Panc1 (cell line): ENCODE results near the gene NPY4R2. TPM values are rescaled to one million over a fixed set of nuclear protein-coding genes. Genes with fewer than 3 reads are reported as not detected.
"Not testable (repeated sequence)": the region's sequence is repeated elsewhere in the genome, so short reads cannot be mapped to it uniquely, and the experiment has no call there.

Experiments
- ATAC-seq: fragments of 200-7000 bp; cut with Tn5 transposase; 2 replicates; pipeline ENCODE4 v1.9.1; 2020; ENCODE audit warnings: mild to moderate bottlenecking, moderate library complexity
- BruUV-seq: library from RNA; stranded (reverse); fragments of 400-500 nt; replicated peaks from 2 replicates; lab custom pipeline; 2021; lab: Mats Ljungman, UMichigan
- CTCF ChIA-PET: fragments of 300-600 bp; sonication (Branson Sonifier 250); formaldehyde crosslinking; loops from one replicate; lab custom pipeline; 2022; ENCODE audit warnings: antibody characterized with exemption; lab: Charles Lee
- POLR2A ChIA-PET: fragments of 300-600 bp; sonication (Branson Sonifier 250); formaldehyde crosslinking; loops from one replicate; lab custom pipeline; 2022; ENCODE audit warnings: antibody characterized with exemption; lab: Charles Lee
- DNase-seq: peaks from one replicate; pipeline ENCODE4 v3.0.0-alpha.2; 2010; ENCODE audit warnings: low read depth, low spot score
- H3K27ac ChIP-seq: 2 replicates; pipeline ENCODE4 v1.5.1; 2011; ENCODE audit warnings: mild to moderate bottlenecking, low read length, inconsistent platforms
- H3K27me3 ChIP-seq: fragments of 200-500 bp; sonication (Bioruptor generic); 2 replicates; pipeline ENCODE4 v1.6.0; 2014; ENCODE audit warnings: low read length, inconsistent platforms; ENCODE audit not compliant: control insufficient read depth, insufficient read depth
- H3K36me3 ChIP-seq: fragments of 200-500 bp; sonication (Bioruptor generic); 2 replicates; pipeline ENCODE4 v1.5.1; 2014; ENCODE audit warnings: inconsistent platforms, mild to moderate bottlenecking, low read length, moderate library complexity; ENCODE audit not compliant: control insufficient read depth, insufficient read depth
- H3K4me1 ChIP-seq: 2 replicates; pipeline ENCODE4 v1.5.1; 2011; ENCODE audit warnings: inconsistent platforms, mild to moderate bottlenecking, low read length, moderate library complexity; ENCODE audit not compliant: control insufficient read depth, insufficient read depth
- H3K4me3 ChIP-seq, 2 experiments: 2 replicates each; pipeline ENCODE4 v1.5.1; 2011 to 2012; ENCODE audit warnings: low read depth in 2 of 2, low read length in 2 of 2, mild to moderate bottlenecking in 2 of 2, inconsistent platforms in 1 of 2, moderate library complexity in 1 of 2
- H3K9me3 ChIP-seq: fragments of 200-500 bp; sonication (Bioruptor generic); 2 replicates; pipeline ENCODE4 v1.5.1; 2014; ENCODE audit warnings: low read depth, mild to moderate bottlenecking, inconsistent platforms, low read length, moderate library complexity; ENCODE audit not compliant: control insufficient read depth, insufficient read depth
- in situ Hi-C: cut with HindIII; loops from 2 replicates; pipeline ENCODE4 v1.10.0; 2016; ENCODE audit warnings: low sequenced_read_pairs, low pct_unique_long_range_greater_than_20kb
- intact Hi-C: fragments of 100-400 bp; cut with micrococcal nuclease; formaldehyde crosslinking; loops from one replicate; pipeline ENCODE4 v1.10.0; 2022; ENCODE audit not compliant: unreplicated experiment
- total RNA-seq: library from RNA; stranded (reverse); gene quantifications from one replicate; pipeline ENCODE4 v1.2.1, GENCODE V29; 2021; ENCODE audit not compliant: unreplicated experiment

NPY4R2 gene
- total RNA-seq, 1 experiment from 2014 or later: 0.64 TPM

- CTCF ChIA-PET, in situ Hi-C loops: not testable (repeated sequence)
These were observed 4.4 kb upstream of the NPY4R2 start for GRCh38 chr10:47914052-47914451.

GRCh38 chr10:47915849-47916548 lies 2.5 kb upstream of the NPY4R2 start:
- H3K27me3 ChIP-seq, H3K4me1 ChIP-seq, H3K9me3 ChIP-seq, in situ Hi-C loops, H3K27ac ChIP-seq, BruUV-seq, CTCF ChIA-PET, H3K4me3 ChIP-seq, H3K36me3 ChIP-seq, DNase-seq, POLR2A ChIA-PET, intact Hi-C loops: not testable (repeated sequence)
- ATAC-seq: peak; percentile 70

More at GRCh38 chr10:47914052-47914451, 4.4 kb upstream of the NPY4R2 start:
- H3K36me3 ChIP-seq, H3K4me3 ChIP-seq, H3K27ac ChIP-seq, ATAC-seq, H3K9me3 ChIP-seq, intact Hi-C loops, BruUV-seq, H3K4me1 ChIP-seq, H3K27me3 ChIP-seq, DNase-seq, POLR2A ChIA-PET: not testable (repeated sequence)

- CTCF ChIA-PET, H3K4me1 ChIP-seq, H3K27ac ChIP-seq, in situ Hi-C loops, POLR2A ChIA-PET, H3K27me3 ChIP-seq, intact Hi-C loops, BruUV-seq, ATAC-seq, H3K4me3 ChIP-seq, H3K9me3 ChIP-seq, DNase-seq, H3K36me3 ChIP-seq: not testable (repeated sequence)
These were observed 2.1 kb downstream of the NPY4R2 start for GRCh38 chr10:47920610-47921009.

GRCh38 chr10:47922503-47922902 lies 4.0 kb downstream of the NPY4R2 start:
- BruUV-seq: not testable (repeated sequence)

GRCh38 chr10:47924628-47925027 lies 6.2 kb downstream of the NPY4R2 start:
- DNase-seq, POLR2A ChIA-PET, H3K27me3 ChIP-seq, H3K4me1 ChIP-seq, H3K27ac ChIP-seq, in situ Hi-C loops, H3K4me3 ChIP-seq, BruUV-seq, H3K36me3 ChIP-seq, H3K9me3 ChIP-seq, CTCF ChIA-PET, intact Hi-C loops: not testable (repeated sequence)
- peak; percentile 73 for ATAC-seq

More at GRCh38 chr10:47922503-47922902, 4.0 kb downstream of the NPY4R2 start:
- H3K27ac ChIP-seq, H3K36me3 ChIP-seq, H3K4me3 ChIP-seq, ATAC-seq, H3K4me1 ChIP-seq, H3K27me3 ChIP-seq, in situ Hi-C loops, intact Hi-C loops, POLR2A ChIA-PET, H3K9me3 ChIP-seq, CTCF ChIA-PET, DNase-seq: not testable (repeated sequence)

- H3K36me3 ChIP-seq, CTCF ChIA-PET, DNase-seq, H3K4me1 ChIP-seq, H3K9me3 ChIP-seq, H3K27me3 ChIP-seq, in situ Hi-C loops, intact Hi-C loops, ATAC-seq, H3K27ac ChIP-seq, H3K4me3 ChIP-seq, BruUV-seq, POLR2A ChIA-PET: not testable (repeated sequence)
These were observed 8.9 kb downstream of the NPY4R2 start for GRCh38 chr10:47927147-47927916.

- H3K27ac ChIP-seq, in situ Hi-C loops, H3K9me3 ChIP-seq, DNase-seq, H3K27me3 ChIP-seq, POLR2A ChIA-PET, CTCF ChIA-PET, BruUV-seq, H3K4me3 ChIP-seq, intact Hi-C loops, H3K36me3 ChIP-seq, H3K4me1 ChIP-seq: not testable (repeated sequence)
- peak; percentile 40; the same call in 1 of the 2 replicates for ATAC-seq
These were observed 9.8 kb downstream of the NPY4R2 start for GRCh38 chr10:47928225-47928624.
